Stimulated activated CD4-positive, alpha-beta T cell treated with anti-CD3 and anti-CD28 coated beads, TNF-alpha, amount 100 ng/mL, for 4 hours (primary cell): Measurements from ENCODE around the gene KCNH1.

ENCODE experiments used
- DNase-seq, 3 experiments: peaks; one replicate each; pipeline ENCODE4 v3.0.0-alpha.2; 2020; ENCODE audit warnings: low read depth in 3 of 3

Gene KCNH1

DNA sequence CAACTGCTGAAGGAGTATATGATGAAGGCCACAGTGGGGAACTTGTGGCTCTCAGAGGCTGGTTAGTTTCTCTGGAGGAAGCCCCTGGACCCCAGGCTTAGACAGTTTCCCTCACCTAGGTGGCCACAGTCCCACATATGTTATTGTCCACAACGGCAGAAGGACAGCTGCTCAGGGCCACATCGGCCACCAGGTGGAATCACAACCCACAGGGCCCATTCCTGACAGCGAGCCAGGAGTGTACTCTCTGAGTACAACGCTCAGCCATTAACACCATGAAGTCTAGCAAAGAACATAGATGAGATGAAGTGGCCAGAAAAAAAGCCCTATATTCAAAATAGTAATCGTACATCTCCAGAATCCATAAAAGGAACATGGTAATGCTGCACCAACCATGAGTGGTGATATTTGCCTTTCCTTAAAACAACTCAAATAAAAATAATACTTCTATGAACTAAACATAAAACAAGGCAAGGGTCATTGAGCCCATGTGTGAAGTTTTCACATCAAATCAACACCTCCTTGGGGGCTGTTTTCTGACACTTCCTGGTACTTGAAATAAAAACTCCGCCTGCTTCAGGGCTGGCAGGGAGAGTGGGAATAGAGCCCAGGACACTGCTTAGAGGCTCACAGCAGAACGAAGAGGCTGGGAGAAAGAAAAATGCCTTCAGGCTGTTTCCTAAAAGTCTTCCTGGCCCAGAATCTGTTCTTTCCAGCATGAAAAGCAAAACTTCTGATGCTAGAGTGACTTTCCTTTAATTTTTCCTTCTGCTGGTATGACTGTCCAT is 421.9 kb downstream of the KCNH1 start:
- no peak for DNase-seq

DNA sequence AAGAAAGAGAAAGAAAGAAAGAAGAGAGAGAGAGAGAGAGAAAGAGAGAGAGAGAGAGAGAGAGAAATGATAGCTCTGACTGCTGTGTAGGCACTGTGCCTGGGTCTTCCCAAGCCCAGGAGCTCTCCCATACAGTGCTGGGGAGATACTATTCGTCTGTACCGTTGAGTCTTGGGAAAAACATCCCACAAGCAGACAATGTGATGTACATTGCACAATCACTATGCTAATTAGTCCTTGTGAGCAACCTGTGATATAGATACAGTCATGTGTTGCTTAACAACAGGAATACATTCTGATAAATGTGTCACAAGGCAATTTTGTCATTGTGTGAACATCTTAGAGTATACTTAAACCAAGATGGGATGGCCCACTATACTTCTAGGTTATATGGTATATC is 424.2 kb downstream of the KCNH1 start:
- no peak for DNase-seq

DNA sequence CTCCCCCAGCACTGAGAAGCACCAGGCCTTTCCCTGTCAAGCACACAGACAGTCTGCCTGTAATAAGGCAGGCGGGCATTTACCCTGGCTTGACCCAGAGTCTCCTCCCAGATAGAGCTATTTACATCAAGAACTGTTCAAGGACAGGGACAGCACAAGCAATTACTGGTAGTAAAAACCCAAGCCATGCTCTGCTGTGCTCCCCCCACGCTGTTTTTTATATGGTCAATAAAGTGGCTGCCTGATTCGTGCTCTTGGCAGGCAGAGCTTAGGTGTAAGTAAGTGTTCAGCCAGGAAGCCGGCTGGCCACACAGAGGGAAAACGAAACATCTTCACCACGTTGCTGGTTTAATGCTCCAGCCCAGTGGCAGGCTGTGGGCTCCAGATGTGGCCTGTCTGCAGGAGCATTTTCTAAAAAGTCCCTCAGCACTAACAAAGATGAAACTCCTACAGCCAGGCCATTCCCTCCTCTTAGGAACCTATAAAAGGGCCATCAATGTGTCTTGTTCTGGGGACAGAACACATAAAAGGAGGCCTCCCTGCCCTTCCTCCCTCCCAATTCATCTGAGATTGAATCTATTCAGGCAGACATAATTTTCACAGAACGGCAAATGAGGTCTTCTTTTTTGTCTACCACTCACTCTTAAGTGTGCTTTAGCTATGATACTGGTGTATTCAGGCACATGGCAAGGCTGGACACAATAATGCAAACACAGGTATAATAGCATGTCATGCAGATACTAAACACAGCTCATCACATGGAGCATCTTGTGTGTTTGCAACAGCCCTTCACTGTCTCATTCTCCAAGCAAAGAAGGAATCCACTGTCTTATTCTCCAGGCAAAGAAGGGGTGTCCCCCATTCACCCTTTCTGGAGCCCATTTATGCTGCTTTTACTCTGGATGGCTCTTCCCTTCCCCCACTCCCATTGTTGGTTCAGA is 426.4 kb downstream of the KCNH1 start:
- DNase-seq = no peak

DNA sequence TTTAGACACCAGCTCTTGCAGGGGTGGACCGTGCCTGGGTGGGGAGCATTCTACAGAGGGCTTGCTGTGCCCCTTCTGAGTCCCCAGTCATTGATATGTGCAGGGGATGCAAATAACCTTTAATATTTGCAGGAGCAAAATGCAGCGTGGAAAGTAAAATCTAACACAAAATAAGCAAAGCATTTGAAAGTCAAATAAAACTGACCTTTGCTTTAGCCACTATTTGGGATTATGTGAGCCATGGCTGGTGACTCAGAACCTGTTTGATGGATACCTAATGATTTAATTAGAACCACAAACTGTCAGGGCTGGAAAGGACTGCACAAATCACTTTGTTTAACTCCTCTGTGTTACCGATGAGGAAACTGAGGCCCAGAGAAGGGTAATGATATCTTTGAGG is 427.7 kb downstream of the KCNH1 start:
- no peak for DNase-seq

DNA sequence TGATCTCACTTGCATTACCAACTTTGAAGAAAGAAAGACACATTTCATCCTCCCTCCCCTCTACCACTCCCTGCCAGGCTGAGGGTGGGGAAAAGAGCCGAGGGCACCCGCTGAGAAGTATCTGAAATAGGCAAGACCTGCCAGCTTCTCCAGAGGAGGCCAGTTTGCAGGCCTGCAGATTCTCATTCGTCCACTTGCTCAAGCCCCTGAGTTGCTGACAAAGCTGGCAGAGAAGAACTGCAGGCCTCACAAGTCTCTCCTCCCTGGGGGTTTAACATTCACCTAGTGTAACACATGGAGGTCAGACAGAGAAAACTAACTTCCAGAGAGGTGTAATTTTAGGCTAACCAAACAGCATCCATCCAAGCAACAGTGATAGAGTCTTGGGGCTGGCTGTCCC is 428.9 kb downstream of the KCNH1 start:
- DNase-seq = no peak

DNA sequence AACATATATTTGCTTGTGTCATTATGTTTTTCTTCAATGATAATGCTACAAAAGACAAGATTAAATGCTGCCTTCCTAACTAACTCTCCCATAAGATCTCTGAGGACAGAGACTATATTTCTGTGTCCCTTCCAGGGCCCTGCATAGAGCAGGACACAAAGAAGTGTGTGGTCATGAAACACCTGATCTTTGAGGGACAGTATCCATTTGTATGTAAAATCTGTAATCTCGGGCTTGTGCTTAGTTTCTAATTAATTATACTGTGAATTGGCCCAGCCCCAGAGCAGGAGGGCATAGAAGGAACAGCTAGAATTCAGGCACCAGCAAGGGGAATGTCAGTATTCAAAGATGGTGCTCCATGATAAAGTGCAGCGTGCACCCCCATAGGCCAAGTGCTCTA is 430.4 kb downstream of the KCNH1 start:
- no peak for DNase-seq

DNA sequence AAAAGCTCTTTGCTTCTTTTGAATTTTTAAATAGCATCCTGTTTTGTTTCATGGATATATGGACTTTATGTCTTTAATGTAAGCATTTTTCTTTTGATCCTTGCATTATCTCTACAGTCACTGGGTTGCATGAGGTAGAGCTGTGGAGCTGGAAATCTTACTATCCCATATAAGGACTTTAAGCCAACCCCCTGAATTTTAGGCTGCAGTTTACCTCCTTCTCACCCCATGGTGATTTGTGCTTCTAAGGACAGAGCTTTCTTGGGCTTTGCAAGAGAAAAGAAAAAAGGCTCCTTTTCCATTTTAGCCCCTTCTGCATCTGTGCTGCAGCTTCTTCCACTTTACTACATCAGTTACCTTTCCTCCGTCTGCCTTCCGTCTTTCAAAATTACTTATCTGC is 431.4 kb downstream of the KCNH1 start:
- no peak for DNase-seq

DNA sequence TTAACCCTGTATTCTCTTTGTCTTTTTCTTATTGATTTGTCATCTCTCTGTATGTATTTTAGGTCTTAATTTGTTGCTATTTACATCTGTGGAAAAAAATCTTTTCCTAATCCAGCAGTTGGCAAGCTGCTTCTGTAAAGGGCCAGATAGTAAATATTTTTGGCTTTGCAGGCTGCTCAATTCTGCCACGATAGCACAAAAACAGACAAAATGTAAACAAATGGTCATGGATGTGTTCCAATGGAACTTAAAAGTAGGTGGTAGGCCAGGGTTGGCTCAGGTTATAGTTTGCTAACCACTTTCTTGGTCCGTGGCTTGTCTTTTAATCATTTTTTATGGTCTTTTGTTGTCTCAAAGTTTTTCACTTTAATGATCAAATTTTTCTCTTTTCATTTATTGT is 433.4 kb downstream of the KCNH1 start:
- no peak for DNase-seq

DNA sequence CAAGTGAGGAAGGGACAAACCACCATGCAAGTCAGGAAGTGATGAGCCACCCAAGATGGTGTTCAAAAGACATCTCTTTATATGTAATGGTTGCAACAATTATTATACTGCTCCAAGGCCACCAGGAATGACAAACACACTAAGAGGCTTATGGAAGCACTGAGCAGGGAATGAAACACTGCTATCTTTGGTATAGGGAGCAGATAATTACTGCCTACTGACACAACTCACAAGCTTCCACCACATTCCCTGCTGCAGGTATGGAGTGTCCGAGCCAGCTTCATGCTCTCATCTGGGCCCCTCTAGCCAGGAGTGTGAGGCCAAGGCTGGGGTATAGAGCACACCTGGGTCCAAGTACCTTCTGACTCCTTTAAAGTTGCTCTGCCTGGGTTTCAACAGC is 433.9 kb downstream of the KCNH1 start:
- DNase-seq = no peak

DNA sequence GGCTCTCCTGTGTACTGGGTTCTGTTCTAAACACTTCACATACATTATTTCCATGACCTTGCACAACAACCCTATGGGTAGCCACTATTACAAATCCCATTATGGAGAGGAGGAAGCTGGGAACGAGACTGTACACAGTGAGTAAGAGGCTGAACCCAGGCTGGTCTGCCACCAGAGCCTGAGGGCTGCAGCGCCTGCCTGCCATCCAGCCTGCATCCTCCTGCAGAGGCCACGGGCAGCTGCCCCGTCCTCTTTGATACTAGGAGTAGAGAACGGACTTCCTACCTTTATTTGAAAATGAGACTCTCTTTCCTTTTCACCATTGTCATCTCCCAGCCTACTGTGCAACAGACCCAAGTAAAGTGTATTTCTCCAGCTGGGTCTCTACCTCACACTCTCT is 435.3 kb downstream of the KCNH1 start:
- no peak for DNase-seq

DNA sequence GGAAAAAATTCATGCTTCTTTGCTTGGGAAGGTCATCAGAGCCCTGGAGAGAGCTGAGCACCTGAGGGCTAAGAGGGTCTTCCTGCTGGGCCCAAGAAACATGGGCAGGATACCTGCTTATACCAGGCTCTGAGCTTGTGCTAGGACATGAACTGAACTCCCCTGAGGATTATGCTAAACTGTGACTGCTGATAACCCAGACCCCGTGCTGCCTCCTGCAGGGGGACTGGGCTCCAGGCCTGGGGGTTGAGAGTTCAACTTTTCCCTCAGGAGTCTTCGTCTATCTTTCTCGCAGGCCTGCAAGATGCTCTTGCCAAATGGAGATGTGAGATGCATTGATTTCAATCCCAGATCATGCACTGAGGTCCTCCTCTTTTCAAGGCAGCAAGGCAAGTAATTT is 436.8 kb downstream of the KCNH1 start:
- DNase-seq = no peak

DNA sequence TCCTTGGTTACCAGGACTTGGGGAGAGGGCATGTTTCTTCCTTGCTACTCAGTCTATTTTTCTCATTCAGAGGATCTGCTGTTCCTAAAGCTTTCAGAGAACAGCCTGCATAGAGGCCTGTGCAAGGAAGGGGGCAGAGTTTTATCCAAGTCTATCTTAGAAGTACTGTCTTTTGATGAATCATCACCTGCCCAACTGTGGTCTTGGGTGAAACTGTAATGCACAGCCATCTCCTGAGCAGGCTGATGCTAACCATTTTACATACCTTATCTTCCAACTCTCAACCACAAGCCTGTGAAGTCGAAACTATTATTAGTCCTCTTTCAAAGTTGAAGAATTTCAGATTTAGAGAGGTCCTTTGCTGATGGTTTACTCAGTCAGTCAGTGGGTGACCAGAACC is 437.2 kb downstream of the KCNH1 start:
- no peak for DNase-seq

DNA sequence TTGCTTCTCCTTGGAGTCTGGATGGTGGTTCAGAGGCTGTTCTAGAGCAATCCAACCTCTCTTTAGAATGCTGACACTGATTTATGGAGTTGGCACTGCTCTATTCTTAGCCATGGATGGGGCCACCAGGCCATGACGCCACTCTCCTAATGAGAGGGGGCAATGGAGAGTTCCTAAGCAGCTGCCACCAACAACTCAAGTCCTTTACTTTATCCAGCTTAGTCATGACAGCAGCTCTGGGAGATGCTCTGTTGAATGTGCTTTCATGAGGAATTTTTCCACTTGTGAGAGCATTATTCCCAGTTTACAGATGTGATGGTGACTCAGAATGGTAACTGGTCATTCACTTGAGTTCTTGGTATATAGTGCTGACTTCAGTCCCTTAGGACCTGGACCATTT is 438.9 kb downstream of the KCNH1 start:
- no peak for DNase-seq

DNA sequence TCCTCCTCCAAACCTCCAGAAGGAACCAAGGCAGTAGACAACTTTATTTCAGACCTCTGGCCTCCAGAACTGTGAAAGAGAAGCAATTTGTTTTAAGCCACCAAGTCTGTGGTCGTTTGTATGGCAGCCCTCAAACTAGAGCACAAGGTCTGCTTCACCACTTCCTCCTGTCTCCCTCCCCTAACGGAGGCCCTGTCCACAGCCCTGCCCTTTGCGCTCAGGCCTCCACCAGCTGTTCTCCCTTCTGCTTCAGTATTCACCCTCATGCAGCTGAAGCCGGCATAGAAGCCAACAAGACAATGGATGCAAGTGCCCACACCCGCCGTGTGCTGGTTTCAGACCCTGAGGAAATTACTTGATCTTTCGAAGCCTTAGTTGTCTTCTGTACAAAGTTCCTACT is 441.2 kb downstream of the KCNH1 start:
- DNase-seq = no peak

DNA sequence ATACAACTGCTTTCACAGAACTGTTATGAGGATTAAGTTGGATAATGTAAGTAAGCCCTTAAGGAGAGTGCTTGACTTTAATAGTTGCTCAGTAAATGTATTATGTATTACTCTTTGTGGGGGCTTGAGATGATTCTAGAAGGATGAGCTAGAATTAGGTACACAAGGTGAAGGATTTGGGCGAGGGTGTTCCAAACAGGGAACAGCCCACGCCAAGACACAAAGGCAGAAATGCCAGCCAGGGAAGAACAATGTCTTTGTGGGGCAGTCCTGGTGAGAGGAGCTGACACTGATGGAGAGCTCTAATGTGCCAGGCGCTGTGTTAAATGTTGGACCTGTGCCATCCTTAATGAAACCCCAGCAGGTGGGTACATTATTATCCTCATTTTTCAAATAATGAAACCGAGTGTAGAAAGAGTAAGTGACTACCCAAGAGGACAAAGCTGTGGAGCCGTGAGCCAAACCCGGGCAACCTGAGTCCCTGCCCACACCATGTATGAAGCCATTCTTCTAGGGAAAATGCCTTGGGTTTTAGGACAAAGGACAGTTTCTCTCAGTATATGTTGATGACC is 442.8 kb downstream of the KCNH1 start:
- DNase-seq = no peak

DNA sequence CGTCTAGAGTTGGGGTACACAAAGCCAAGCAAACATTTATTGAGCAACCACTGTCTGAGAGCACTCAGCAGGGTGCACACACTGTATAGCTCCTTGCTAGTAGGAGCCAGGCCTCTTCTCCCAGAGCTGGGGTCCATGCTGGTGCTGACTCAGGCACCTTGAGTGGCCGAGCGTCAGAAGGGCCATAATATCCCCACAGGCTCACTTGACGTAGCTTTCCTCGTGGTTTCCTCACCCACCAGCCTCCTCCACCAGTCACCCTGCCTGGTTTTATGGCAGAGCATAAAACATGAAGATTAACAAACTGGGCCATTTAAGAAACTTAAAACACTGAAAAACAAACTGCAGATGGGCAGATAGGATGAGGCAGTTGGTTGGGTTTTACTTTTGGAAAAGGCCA is 443.7 kb downstream of the KCNH1 start:
- no peak for DNase-seq

DNA sequence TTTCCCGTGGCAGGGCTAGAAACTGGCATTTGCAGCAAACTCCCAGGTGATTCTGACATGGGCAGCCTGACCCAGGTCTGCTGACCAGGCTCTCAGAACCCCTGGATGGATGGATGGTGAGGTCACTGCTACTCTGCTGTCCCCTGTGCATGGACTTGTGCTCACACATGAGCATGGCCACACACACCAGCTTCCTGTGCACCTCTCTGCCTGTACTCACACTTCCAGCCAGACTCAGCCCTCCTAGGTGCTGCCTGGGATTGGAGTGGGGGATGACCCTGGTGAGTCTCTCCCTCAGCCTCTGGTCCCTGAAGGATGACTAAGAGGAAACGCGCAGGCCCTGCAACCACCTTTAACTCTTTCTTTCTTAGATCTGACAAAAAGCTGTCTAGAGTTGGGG is 444.1 kb downstream of the KCNH1 start:
- no peak for DNase-seq

DNA sequence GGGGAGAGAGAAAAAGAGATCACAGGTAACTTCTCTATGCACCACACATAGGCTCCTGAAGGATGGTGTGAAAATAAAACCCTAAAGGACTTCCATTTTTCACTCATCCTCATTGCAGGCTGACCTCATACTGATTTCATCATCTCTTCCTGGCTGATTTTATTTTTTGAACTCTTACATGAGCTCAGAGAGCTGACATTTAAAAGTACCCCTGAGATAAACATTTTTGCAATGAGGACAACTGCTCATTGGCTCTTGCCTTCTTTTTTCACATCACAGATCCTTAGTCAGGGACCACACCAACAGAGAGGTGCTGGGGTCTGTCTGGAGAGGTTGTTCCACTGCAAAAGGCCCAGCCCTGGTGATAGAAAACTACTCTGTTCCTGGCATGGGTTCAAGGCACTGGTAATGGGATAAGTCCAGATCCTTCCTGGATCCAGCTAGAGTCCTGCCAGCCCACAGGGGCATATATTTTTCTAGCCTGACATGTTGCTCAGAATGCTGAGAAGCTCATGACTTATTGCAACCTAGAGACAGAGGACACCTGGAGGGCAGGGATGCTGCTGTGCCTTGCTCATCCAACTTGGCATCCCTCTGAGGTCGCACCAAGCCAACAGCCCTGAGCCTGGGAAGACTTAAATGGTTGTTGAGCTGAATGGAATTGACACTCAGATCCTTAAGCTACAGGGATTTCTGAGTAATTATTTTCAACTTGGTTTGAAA is 445.3 kb downstream of the KCNH1 start:
- no peak for DNase-seq

DNA sequence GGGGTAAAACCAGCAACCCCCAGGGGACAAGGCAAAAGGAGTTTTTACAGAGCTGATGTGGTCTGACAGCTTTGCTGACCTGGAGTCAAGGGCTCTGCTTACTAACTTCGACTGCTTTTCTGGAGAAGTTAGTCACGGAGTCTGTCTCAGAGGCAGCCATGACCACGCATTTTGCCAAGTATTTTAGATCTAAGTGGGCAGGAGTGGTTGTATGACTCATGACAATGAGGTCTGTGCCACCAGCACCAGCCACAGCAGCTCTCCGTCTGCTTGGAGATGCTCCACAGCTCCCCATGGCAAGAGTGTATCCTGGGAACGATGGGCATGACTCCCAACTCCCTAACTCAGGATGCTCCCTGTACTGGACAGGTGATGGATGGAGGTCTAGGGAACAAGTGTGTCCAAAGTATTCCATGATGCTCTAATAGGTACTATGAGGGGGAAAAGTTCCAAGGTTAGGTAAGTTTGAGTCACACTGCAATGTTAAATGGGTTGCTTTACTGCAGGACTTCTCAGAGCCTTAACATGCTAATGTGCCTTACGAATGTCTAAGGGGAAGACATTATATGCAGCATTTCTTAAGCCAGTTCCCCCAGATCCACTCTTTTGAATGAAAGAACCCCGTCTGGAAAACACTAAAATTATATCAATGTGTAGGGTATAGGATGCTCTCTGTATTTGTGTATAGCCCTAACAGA is 446.2 kb downstream of the KCNH1 start:
- DNase-seq = no peak

DNA sequence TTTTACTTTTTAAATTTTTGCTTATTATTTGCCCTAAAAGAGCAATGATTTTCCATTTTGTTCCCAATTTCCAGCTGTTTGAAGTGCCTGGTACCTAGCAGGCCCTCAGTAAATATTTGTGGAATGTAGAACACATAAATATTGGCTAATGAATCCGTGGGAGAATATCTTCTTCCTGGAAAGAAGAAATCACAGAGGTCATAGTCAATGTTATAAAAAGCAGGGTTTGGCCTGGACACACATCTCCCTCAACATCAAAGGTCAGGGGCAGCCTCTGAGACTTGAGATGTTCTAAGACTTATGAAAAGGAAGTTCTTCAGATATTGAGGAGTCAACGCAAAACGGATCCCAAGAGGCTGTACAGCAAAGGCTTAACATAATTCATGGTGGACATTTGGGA is 447.1 kb downstream of the KCNH1 start:
- no peak for DNase-seq

DNA sequence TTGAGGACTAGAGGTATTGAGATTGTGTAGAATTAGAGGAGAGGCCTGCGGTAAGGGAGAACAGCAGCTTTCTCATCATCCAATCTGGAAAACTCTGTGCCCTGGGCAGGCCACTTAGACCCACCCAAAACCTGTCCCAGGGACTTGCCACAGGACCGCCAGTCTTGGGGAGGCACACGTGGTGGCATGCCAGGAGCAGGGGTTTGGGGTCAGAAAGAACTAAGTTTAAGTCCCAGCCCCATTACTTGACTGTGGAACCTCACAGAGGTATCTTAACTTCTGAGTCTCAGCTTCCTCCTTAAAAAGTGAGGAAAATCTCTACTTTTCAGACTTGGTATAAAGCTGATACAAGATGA is 448.7 kb downstream of the KCNH1 start:
- DNase-seq = no peak
